GM21576 (cell line): ENCODE results near the gene CASZ1.

Experiments used
- ATAC-seq: cut with Tn5 transposase; IDR thresholded peaks from one replicate; pipeline ENCODE4 v1.9.1; 2021; ENCODE audit warnings: mild to moderate bottlenecking, moderate library complexity; ENCODE audit not compliant: unreplicated experiment

CASZ1 gene

DNA sequence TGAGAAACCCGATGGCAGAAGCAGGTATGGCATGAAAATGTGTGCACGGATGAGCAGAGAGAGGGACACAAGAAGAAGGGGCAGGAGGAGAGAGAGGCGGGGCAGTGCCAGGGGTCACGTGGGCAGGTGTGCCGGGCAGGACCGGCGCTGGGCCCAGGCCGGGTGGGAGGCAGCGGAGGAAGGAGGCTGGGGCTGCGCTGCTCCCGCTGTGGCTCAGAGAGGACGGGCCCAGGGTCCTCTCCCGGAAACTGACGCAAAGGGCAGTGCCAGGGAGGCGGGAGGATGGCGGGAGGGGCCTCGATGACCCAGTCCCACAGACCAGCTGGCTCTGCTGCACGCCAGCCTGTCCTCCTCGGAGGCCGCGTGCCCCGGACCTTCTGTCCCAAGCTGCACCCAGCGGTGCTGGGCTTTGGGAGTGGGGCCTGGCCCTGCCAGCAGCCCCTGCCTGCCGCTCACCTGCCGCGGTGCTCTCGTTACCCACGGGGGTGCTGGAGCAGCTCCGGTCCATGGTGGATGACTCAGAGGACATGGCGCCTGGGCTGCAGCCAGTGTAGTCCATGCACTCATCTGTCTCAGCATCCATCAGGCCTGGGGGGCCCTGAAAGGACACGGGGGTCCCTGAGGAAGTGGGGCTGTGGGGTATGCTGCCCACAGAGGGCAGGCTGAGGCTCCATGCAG lies 153.9 kb downstream of the CASZ1 start:
- no peak for ATAC-seq

DNA sequence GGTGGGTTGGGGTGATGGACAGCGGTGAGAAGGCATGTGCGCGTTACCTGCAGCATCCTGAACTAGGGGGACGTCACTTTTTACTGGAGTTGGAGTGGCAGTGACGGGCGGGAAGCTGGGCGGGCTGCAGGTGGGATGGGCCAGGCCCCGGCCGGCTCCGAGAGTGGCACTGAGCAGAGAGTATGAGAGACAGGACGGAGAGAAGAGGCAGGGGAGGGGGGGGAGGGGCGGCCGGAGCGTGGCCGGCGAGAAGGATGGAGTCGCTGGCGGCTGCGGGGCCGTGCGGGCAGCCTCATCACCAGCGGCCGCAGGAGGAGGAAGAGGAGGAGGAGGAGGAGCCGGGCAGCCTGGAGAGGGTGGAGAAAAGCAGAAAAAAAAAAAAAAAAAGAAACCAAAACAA lies 154.5 kb downstream of the CASZ1 start:
- no peak for ATAC-seq

DNA sequence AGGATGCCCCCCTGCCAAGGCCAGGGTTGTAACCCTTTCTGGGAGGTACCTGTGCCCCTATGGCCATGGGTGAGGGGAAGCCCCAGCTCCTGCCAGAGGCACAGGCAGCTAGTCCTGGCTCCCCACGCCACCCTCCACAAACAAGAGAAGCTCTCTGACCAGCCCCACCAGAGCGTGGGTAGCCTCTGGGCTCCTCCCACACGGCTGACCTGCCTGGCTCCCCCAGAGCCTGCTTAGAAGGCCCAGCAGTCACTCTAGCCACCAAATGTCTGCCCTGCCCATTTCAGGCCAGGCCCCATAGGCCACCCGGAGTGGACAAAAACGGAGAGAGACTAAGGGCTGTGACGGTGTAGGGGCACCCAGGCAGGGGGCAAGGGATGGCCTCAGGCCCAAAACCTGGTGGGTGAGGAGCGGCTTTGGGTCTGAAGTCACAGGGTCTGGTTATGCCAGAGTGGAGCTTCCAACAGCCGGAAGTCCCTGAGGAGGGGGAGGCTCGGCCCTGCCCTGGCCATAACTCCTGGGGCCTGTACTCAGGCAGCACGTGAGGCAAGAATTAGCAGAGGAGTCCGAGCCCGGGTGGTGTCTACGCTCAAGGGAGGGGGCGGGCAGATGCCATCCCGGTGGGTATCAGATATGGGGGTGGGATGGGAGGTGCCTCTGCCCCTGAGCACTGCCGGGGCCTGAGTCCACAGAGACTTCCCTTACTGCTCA lies 155.4 kb downstream of the CASZ1 start:
- no peak for ATAC-seq

DNA sequence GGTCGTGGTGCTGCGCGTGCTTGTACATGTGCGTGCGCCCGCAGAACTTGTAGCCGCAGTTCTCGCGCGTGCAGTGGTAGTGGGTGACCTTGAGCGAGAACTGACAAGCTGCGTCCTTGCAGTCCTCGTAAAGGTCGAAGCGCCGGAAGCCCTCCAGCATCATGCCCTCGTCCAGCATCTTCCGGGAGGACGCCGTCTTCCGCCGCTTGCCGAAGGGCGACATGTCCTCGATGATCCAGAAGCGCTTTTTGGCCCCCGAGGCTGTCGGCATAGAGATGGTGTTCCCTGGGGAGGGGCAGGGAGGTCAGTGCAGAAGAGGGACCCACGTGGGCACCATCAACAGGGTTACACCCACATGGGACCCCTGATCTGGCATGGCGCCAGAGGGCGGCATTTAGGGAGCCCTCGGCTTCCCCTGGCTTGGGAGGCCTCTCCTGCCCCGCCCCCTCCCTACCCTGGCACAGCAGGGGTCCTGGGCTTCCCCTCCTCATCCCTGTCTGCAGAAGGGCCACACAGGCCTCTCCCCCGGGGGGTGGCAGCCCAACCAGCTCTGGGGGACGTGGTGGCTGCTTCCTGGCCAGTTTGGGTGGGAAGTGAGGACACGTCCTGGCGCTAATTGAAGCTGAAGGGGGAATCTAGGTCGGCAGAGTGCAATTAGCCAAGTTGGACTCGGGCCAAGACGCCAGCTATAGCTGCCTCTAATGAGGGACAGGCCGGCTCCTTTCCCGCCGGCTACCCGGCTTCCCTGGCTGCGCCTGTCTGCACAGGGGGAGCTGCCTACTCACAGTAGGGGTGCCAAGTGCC lies 156.5 kb downstream of the CASZ1 start:
- ATAC-seq, result no peak

DNA sequence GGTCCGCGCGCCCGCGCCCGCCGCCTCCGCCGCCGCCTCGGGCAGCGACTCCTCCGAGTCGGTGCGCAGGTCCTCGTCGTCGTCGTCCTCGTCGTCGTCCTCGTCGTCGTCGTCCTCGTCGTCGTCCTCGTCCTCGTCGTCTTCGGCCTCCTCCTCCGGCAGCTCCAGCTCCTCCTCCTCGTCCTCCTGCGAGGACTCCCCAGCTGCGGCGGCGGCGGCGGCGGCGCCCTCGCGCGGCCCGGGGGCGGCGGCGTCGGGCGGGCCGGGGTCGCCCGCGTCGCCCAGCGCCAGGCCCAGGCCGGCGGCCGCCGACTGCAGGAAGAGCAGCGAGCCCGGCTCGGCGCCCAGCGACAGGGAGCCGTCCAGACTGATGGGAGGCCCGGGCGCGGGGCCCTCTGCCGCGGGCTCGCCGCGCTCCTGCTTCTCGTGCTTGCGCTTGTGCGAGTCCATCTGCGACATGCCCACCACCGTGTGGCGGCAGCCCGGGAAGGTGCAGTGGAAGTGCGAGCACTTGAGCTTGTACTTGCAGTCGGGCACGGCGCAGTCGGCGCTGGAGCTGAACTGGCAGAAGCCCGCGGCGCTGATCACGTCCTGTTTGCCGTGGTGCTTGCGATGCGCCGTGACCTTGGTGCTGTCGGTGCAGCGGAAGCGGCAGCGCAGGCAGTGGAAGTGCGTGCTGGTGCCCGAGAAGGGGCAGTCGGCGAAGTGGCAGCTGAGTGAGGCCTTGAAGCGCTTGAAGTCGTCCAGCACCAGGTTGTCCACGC lies 157.3 kb downstream of the CASZ1 start:
- no peak for ATAC-seq

DNA sequence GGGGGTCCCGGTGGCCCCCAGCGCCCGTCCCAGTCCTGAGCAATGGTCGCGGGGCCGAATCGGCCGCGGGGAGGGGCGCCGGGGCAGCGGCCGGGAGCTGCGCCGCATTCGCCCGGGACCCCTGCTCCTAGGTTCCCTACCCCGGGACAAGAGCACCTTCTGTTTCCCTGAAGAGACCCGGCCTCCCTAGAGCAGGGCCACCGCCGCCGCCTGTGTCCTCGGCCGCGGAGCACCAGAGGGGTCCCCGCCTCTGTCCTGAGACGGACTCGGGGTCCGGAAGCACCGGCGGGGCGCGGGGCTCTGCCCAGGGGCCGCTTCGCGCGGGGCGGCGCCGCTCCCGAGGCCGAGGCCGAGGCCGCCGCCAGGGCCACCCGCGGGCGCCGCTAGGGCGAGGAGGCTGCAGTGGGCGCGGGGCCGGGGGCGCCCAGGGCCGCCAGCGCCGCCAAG lies 157.9 kb downstream of the CASZ1 start:
- ATAC-seq, result no peak

DNA sequence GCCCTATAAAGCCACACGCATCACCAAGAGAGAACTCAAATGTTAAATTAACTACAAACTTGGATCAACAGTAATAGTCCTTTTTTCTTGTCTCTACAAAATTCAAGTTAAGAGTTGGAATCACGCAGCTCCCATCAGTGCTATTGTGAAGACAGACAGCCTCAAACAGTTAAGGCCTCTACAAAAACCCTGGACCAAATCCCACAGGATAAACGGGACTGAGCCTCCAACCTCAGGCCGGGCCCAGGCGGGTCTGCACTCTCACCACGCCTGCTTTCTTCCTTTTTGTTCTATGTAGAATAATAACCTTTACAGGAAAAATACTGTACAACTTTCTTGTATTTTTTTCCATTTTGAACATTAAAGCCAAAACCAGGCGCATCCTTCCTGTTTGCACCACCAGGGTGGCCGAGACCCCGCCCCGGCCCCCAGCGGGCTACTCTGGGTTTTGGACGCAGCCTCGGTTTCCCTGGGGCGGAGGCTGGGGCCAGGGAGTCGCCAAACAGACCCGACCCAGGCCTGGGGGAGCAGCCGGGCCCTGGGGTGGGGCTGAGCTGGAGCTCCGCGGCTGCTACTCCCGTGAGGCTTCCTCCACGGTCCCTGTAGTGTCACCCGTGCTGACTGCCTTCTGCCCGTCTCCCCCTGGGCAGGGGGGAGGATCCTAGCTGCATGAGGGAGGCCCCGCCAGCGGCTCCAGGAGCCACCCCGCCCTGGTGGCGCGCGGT lies 158.4 kb downstream of the CASZ1 start:
- ATAC-seq, result no peak

DNA sequence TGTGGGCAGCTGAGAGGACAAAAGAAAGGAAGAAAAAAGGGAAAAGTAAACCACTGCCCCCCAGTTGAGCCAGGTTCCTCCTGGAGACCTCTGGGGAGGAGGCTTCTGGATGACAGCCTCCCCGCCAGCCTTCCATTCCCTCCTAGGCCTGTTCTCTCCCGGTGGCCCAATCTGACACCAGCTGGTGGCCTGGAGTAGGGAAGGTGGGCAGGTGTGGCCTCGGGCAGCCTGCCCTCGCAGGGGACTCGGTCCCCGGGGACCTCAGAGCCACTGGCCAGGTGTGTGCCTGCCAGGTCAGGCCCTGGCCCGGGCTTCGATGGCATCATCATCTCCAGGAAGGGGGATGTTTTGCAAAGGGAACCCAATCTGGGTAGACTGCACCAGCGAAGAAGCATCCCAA lies 159.0 kb downstream of the CASZ1 start:
- ATAC-seq, result no peak

DNA sequence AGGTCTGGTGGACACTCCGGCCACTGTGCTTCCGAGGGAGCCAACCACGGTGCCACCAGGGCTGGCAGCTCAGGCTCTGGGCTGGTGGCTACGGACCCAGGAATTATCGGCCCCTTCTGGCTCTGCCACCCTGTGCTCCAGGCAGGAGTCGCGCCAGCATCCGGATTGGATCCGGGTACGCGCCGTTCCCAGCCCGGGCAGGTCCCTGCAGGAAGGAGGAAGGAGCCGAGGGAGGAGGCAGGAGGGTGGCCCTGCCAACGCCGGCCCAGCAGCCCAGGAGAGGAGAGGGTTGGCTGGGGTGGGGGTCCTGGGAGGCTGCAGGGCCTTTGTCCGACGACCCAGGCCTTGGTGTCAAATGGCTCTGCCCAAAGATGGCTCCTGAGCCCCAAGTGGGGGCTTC lies 160.5 kb downstream of the CASZ1 start:
- ATAC-seq, result no peak

DNA sequence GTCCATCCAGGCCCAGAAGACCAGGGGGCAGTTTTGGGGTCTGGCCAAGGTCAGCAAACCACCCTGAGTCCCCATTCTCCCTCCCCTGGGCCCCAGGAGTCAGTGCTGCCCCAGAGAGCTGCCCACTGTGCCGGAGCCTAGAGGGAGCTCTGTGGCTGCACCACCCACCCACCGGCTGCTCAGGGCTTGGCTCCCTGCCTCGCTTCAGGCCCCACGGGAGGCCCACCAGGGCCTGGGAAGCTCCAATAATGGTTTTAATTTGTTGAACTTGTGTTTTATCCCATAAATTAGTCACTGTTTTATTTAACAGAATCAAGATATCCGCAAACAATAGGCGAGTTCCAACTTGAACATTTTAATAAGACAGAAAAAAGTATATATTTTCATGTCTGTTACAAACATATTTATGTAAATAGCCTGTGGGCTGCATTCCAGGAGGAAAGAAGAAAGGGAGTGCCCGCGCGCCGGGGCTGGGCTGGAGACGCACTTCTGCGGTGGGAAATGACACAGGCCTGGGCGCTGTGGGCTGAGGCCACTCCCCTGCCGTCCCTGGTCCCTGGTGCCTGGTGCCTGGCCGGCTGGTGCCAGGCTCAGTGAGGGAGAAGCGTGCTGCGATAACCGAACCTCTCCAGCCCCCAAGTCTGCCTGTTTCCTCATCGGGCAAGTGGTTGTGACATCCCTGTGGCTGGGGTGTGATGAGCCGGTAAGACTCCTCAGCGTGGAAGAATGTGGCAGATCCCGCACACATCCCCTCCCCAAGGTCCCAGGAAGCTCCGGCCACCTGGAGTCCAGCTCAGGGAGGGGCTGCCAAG lies 161.2 kb downstream of the CASZ1 start:
- no peak for ATAC-seq

DNA sequence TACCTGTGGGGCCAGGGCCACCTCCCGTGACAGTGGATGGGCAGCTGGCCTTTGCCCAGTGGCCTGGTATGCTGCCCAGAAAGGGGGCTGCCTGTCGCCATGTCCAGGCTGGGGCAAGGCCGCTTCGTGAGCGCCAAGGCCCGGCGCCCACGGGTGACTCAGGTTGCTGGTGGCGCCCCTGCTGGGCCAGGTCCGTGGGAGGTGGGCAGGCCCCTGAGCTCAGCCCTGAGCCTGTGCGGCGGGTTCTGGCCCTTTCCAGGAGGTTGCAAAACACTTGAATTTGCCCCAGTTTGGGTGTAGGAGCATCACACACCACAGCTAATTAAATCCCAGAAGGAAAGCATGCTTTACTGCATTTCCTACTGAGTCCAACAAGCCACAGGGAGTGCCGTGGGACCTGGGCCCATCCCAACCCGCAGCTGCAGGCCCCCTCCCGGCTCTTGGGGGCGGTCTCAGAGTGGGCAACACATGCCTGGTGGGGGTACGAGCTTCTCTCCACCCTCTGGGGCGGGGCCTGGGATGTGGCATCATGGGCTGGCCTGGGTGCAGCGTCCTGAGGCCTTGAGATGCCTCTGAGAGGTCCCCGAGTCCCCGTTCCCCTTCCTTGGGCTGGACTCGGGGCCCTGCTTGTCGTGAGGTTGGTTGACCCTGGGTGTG lies 161.9 kb downstream of the CASZ1 start:
- no peak for ATAC-seq

DNA sequence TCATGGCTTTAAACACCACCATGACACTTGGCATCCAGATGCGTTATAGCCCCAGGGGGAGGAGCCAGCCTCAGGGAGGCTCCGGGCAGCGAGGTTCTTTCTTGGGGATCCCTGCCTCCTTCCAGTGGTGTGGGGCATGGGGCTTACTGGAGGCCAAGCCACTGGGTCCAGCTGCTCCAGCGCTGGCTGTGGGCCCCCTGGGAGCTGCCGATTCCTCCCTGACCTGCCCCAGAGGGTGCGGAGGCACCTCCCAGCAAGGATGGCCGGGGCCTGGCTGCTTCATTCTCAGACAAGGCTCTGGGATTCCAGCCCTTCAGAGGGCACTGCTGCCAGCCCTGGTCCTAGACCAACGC lies 162.4 kb downstream of the CASZ1 start:
- ATAC-seq, result no peak

DNA sequence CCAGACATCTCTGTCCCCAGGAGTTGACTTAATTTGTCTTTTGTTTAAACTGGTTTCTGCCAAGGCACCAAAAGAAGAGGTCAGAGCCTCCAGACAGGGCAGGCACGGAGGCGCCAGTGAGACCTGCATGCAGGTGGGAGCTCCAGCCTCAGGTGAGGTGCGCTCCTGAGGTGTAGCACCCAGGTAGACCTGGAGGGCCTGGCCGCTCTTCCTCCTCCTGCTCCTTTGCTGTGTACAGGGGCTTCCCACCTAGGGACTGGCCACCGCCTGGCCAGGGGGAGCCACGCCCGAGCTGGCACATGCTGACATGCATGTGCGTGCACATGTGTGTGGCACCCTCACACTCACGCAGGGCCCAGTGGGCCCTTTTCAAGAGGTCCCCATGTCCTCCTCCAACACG lies 163.0 kb downstream of the CASZ1 start:
- no peak for ATAC-seq

DNA sequence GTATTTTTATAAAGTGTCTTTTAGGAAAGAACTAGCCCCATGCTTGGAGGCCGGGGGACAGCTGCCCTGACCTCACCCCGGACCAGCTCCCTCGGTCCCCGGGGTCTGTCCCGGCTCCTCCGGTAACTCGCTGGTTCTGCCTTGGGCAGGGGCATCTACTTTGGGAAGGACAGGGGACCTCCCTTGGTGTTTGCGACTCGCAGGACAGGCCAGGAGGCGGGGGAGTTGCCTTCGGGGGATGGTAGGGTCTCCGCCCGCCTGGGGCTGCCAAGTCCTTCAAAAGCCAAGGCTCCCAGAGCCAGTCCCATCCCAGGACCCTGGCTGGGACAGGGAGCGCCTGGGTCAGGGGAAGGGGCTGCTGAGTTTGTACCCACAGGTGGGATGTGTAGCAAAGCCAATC lies 163.8 kb downstream of the CASZ1 start:
- no peak for ATAC-seq

DNA sequence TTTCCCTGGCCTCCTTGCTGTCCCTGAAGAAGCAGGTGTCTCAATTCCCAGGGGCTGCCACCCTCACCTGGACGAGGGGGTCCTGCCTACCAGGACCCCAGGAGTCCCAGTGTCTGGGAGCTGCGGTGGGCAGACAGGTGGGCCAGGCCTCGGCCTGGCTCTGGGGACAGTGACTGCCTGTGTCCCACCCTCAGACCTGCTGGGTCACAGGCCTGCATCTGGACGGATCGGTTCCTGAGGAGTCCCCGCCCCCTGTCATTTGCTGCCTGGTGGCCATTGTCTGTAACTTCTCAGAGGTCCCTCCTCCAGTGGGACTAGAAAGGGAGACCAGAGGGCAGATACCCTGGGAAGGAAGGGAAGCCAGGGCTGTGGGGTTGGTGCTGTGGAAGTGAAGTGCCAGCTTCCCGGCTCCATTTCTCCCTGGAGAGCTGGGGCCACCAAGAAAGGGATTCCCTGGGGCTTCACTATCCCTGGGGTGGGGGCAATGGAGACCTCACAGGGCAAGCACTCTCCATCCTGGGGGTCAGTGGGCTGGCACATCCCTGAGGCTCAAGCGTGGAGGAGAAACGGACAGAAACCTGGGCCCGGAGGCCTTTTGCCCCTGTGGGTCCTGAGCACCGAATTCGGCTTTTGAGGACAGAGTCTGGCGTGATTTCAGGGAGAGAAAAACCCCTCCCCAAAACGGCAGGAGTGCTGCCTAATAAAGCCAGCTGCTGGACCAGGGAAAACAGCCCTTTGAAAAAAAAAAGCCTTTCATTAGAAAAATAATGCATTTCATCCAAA lies 164.4 kb downstream of the CASZ1 start:
- no peak for ATAC-seq

DNA sequence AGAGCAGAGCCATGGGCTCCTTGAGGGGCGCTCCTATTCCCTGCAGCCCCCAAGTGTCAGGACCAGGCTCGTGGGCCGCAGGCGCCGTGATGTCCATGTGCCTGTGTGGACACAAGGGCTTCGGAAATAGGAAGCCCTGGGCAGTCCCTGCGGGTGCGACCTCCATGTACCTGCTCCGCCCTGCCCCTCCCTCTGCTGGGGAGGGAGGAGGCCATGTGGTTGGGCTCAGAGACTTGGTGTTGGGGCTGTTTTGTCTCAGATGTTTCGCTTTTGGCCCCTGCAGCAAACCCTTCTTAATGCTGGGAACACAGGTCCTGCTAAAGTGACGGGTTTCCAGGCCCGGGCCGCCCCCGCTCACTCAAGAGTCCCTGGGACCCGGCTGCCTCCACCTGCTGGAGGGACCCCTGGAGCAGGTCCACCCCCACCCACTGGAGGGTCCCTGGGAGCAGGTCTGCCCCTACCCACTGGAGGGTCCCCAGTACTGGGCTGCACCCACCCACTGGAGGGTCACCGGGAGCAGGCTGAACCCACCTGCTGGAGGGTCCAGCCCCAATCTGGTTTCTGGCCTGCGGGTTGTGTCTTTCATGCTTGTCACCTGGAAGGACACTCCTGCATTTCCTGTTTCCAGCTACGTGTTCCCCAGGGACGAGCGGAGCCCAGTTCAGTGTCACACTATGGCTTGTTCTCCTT lies 165.2 kb downstream of the CASZ1 start:
- ATAC-seq, result no peak

DNA sequence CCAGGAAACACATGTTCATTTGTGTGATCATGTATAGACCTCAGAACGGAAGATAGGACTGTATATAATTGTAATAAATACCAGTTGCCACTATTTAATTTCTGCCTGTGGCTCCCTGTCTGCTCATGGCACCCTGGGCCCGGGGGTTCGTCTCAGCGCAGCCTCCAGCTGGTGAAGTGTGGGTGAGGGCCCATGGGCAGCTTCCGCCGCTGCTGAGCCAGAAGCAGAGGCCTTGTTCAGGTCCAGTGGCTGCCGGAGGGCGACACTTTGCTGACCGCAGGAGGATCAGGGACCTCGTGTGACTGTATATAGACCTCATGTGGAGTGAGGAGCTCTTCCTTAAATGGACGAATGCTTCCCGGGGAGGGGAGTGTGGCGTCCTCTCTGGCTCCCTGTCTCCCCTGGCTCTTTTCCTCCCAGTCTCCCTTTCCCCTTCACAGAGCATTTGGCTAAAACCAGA lies 165.8 kb downstream of the CASZ1 start:
- no peak for ATAC-seq
